Fibroblast of gingiva (primary cell): ENCODE results near the gene TAF6.

ENCODE experiments used
- DNase-seq: peaks from one replicate; pipeline ENCODE4 v3.0.0-alpha.2; 2011; ENCODE audit warnings: low read depth

The TAF6 gene

GRCh38 chr7:100093498-100093897 lies 25.7 kb downstream of the TAF6 start:
- DNase-seq: no peak

GRCh38 chr7:100093054-100093453 lies 26.1 kb downstream of the TAF6 start:
- no peak for DNase-seq

GRCh38 chr7:100091411-100092181 lies 27.6 kb downstream of the TAF6 start:
- DNase-seq: no peak

GRCh38 chr7:100090527-100091410 lies 28.4 kb downstream of the TAF6 start:
- no peak for DNase-seq

- DNase-seq: no peak
Observed at GRCh38 chr7:100089458-100090196, 29.5 kb downstream of the TAF6 start.

GRCh38 chr7:100088621-100089457 lies 30.3 kb downstream of the TAF6 start, which contains the start of gene COPS6:
TSS of gene COPS6 (plus strand) at chr7:100088969. CDS start at chr7:100088991, 22 bp downstream.
- DNase-seq: peak; percentile 79

- DNase-seq: no peak
Observed at GRCh38 chr7:100088095-100088620, 31.0 kb downstream of the TAF6 start.

- DNase-seq: peak; percentile 91
Observed at GRCh38 chr7:100087055-100087750, 32.0 kb downstream of the TAF6 start.

- no peak for DNase-seq
Observed at GRCh38 chr7:100085515-100085914, 33.6 kb downstream of the TAF6 start.

- no peak for DNase-seq
Observed at GRCh38 chr7:100082978-100083377, 36.2 kb downstream of the TAF6 start.

- DNase-seq: peak; percentile 99
Observed at GRCh38 chr7:100081535-100082102, 37.5 kb downstream of the TAF6 start, which contains the start of gene ZNF3. TSS of gene ZNF3 (minus strand) at chr7:100081723. CDS start at chr7:100077357, 4,366 bp downstream.

GRCh38 chr7:100080907-100081534 lies 38.1 kb downstream of the TAF6 start:
- no peak for DNase-seq

GRCh38 chr7:100079024-100079560 lies 40.1 kb downstream of the TAF6 start:
- DNase-seq: no peak

- DNase-seq: no peak
Observed at GRCh38 chr7:100077205-100077604, 42.0 kb downstream of the TAF6 start.

- no peak for DNase-seq
Observed at GRCh38 chr7:100075418-100075817, 43.7 kb downstream of the TAF6 start.

GRCh38 chr7:100074841-100075240 lies 44.3 kb downstream of the TAF6 start:
- no peak for DNase-seq

- no peak for DNase-seq
Observed at GRCh38 chr7:100072462-100072861, 46.7 kb downstream of the TAF6 start.

- DNase-seq: no peak
Observed at GRCh38 chr7:100071018-100071723, 48.0 kb downstream of the TAF6 start.

- no peak for DNase-seq
Observed at GRCh38 chr7:100069991-100070390, 49.2 kb downstream of the TAF6 start.
